ENCODE results near the gene SPINDOC.

The SPINDOC gene

DNA sequence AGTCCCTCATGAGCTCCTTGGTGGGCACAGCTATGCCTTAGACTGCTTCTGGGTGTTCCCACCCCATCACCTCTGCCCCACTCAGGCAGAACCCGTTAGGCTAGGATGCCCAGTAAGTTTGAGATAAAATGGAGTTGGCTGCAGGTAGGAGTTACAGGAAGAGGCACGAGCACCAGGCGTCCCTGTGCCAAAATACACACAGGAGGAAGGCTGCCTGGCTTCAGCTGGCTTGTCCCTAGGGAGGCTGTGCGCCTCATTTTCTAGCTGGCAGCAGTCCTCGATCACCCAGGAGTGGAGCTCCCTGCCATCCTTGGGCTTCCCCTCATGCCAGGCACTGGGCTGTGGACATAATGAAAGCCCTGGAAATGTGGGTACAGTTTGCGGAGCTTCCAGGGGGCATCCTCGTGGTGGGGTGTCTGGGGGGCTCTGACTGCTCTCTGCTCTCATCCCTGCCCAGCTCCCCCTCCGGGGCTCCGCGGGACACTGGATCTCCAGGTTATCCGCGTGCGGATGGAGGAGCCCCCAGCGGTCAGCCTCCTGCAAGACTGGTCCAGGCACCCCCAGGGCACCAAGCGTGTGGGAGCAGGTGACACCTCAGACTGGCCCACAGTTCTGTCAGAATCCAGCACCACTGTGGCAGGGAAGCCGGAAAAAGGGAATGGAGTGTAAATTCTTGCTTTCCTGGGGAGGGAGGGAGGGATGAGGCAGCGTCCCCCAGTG is 13.4 kb downstream of the SPINDOC start:
- no peak for DNase-seq (ENCODE audit: low spot score)
- TF ChIP-seq, protein P1, sequence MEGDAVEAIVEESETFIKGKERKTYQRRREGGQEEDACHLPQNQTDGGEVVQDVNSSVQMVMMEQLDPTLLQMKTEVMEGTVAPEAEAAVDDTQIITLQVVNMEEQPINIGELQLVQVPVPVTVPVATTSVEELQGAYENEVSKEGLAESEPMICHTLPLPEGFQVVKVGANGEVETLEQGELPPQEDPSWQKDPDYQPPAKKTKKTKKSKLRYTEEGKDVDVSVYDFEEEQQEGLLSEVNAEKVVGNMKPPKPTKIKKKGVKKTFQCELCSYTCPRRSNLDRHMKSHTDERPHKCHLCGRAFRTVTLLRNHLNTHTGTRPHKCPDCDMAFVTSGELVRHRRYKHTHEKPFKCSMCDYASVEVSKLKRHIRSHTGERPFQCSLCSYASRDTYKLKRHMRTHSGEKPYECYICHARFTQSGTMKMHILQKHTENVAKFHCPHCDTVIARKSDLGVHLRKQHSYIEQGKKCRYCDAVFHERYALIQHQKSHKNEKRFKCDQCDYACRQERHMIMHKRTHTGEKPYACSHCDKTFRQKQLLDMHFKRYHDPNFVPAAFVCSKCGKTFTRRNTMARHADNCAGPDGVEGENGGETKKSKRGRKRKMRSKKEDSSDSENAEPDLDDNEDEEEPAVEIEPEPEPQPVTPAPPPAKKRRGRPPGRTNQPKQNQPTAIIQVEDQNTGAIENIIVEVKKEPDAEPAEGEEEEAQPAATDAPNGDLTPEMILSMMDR (IDR thresholded peaks at IDR 0.05; ENCODE audit: extremely low read depth, missing control alignments), result no peak

DNA sequence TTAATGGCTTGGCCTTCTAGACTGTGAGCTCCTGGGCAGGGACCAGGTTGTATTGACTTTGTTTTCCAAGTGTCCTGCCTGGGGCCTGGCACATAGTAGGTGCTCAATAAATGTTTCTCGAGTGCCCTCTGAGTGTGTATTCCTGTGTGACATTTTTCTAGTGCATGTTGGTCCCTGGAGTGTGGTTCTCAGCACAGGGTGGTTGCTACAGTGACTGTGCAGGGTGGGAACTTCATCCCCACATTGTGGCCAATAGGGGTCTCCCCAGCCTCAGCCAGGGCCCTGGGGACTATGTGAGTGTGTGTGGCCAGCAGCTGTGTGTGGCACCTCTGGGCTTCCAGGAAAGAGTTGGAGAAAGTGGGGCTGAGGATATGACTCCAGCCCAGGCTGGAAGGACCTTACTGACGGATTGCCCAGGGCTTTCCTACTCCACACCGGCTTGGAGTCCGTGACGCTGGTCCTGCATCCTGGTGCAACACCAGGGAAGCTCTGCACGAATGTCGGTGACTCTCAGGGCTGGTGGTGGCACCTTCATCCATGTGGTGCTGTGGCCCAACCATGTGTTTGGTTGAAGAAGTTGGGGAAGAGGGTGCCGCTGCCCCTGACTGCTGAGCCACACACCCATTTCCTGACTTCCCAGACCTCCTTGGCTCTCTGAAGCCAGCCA is 16.7 kb downstream of the SPINDOC start:
- DNase-seq (ENCODE audit: low spot score), result no peak
- TF ChIP-seq, protein P1 (IDR thresholded peaks at IDR 0.05; ENCODE audit: extremely low read depth, missing control alignments), result no peak

GRCh38 chr11:63831326-63831725 is 18.1 kb downstream of the SPINDOC start:
- no peak for DNase-seq (ENCODE audit: low spot score)
- TF ChIP-seq, protein P1 (IDR thresholded peaks at IDR 0.05; ENCODE audit: extremely low read depth, missing control alignments), result no peak

GRCh38 chr11:63832336-63832735 is 19.1 kb downstream of the SPINDOC start:
- no peak for DNase-seq (ENCODE audit: low spot score)
- TF ChIP-seq, protein P1 (IDR thresholded peaks at IDR 0.05; ENCODE audit: extremely low read depth, missing control alignments), result no peak

GRCh38 chr11:63833048-63833447 is 19.8 kb downstream of the SPINDOC start:
- TF ChIP-seq, protein P1 (IDR thresholded peaks at IDR 0.05; ENCODE audit: extremely low read depth, missing control alignments), result no peak
- DNase-seq (ENCODE audit: low spot score), result no peak

GRCh38 chr11:63834535-63835157 is 21.4 kb downstream of the SPINDOC start:
- TF ChIP-seq, protein P1 (IDR thresholded peaks at IDR 0.05; ENCODE audit: extremely low read depth, missing control alignments), result no peak
- no peak for DNase-seq (ENCODE audit: low spot score)

DNA sequence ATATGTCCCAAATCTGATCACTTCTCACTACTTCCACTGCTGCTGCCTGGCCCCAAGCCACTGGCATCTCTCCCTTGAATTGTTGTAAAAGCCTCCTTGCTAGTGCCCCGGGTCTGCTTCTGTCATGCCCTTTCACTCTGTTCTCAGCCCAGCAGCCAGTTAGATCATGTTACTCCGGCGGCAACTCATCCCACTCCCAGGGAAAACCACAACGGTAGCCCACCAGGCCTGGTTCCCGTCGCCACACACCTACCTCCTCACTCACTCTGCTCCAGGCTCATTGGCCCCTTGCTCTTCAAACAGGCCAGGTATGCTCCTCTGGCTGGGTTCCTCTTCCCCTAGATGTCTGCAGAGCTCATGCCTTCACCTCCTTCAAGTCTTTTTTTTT is 21.9 kb downstream of the SPINDOC start:
- DNase-seq (ENCODE audit: low spot score), result no peak
- TF ChIP-seq, protein P1 (IDR thresholded peaks at IDR 0.05; ENCODE audit: extremely low read depth, missing control alignments), result no peak
